ENCODE data around the gene LLGL1. TPM values are rescaled to one million over a fixed set of nuclear protein-coding genes. Genes with fewer than 3 reads are reported as not detected.

Gene LLGL1
- total RNA-seq, 1 experiment from 2014 or later, result 30.2 TPM

GRCh38 chr17:18177722-18178121, 47.7 kb upstream of the LLGL1 start:
- Histone ChIP-seq H3K9me3 (ENCODE audit: low read depth, low read length, poor library complexity, severe bottlenecking) (no peaks in the 10 kb centered on the region), H3K4me1 (ENCODE audit: insufficient read depth, low read length, poor library complexity, severe bottlenecking) (peaks cover 7% of the 10 kb centered on the region), H3K27ac (ENCODE audit: low read depth, low read length, poor library complexity, severe bottlenecking) (no peak overlapping the region), H3K36me3 (ENCODE audit: insufficient read depth, low read length, poor library complexity, severe bottlenecking) (no peaks in the 10 kb centered on the region), H3K27me3 (replicated peaks; ENCODE audit: insufficient read depth, low read depth, low read length, poor library complexity) (no peaks in the 10 kb centered on the region), H3K4me3 (ENCODE audit: low read depth, low read length, poor library complexity, severe bottlenecking) (no peak overlapping the region)
- intact Hi-C loops (cut with micrococcal nuclease; ENCODE audit: unreplicated experiment), result no loop called here
- TF ChIP-seq EZH2 (IDR thresholded peaks at IDR 0.05; ENCODE audit: borderline replicate concordance, low read depth, low read length, poor library complexity, severe bottlenecking) (no peak), CTCF (conservative IDR thresholded peaks at IDR 0.05; ENCODE audit: low read depth, low read length) (no peak)
- ChIA-PET CTCF (no interaction called here), POLR2A (ENCODE audit: low non-redundant PET) (interaction anchor here (0.5 kb wide), 1 partner anchor 66 kb away, joined by 4 read pairs; no protein-coding TSS in a partner anchor)
- DNase-seq (ENCODE audit: low spot score), result no peak
- no TSS peak for BruUV-seq (replicated peaks)

- Histone ChIP-seq H3K4me1 (ENCODE audit: insufficient read depth, low read length, poor library complexity, severe bottlenecking) (peaks cover 7% of the 10 kb centered on the region), H3K9me3 (ENCODE audit: low read depth, low read length, poor library complexity, severe bottlenecking) (no peaks in the 10 kb centered on the region), H3K4me3 (ENCODE audit: low read depth, low read length, poor library complexity, severe bottlenecking) (no peak overlapping the region), H3K27ac (ENCODE audit: low read depth, low read length, poor library complexity, severe bottlenecking) (no peak overlapping the region), H3K27me3 (replicated peaks; ENCODE audit: insufficient read depth, low read depth, low read length, poor library complexity) (no peaks in the 10 kb centered on the region), H3K36me3 (ENCODE audit: insufficient read depth, low read length, poor library complexity, severe bottlenecking) (no peaks in the 10 kb centered on the region)
- DNase-seq (ENCODE audit: low spot score), result no peak
- intact Hi-C loops (cut with micrococcal nuclease; ENCODE audit: unreplicated experiment), result no loop called here
- ChIA-PET POLR2A (ENCODE audit: low non-redundant PET) (no interaction called here), CTCF (no interaction called here)
- no TSS peak for BruUV-seq (replicated peaks)
- no peak for TF ChIP-seq EZH2 (IDR thresholded peaks at IDR 0.05; ENCODE audit: borderline replicate concordance, low read depth, low read length, poor library complexity, severe bottlenecking)
- no peak for TF ChIP-seq CTCF (conservative IDR thresholded peaks at IDR 0.05; ENCODE audit: low read depth, low read length)
Observed at GRCh38 chr17:18179196-18179595, 46.2 kb upstream of the LLGL1 start.

GRCh38 chr17:18179804-18180203, 45.6 kb upstream of the LLGL1 start:
- Histone ChIP-seq H3K4me3 (ENCODE audit: low read depth, low read length, poor library complexity, severe bottlenecking) (no peak overlapping the region), H3K9me3 (ENCODE audit: low read depth, low read length, poor library complexity, severe bottlenecking) (no peaks in the 10 kb centered on the region), H3K36me3 (ENCODE audit: insufficient read depth, low read length, poor library complexity, severe bottlenecking) (no peaks in the 10 kb centered on the region), H3K4me1 (ENCODE audit: insufficient read depth, low read length, poor library complexity, severe bottlenecking) (peaks cover 7% of the 10 kb centered on the region), H3K27me3 (replicated peaks; ENCODE audit: insufficient read depth, low read depth, low read length, poor library complexity) (no peaks in the 10 kb centered on the region), H3K27ac (ENCODE audit: low read depth, low read length, poor library complexity, severe bottlenecking) (no peak overlapping the region)
- intact Hi-C loops (cut with micrococcal nuclease; ENCODE audit: unreplicated experiment), result loop anchor here (5.0 kb wide), 1 partner anchor 182 kb away; the partner anchor contains the start of gene SHMT1
- POLR2A ChIA-PET (ENCODE audit: low non-redundant PET), result no interaction called here
- no peak for DNase-seq (ENCODE audit: low spot score)
- CTCF ChIA-PET, result no interaction called here
- no TSS peak for BruUV-seq (replicated peaks)
- no peak for TF ChIP-seq EZH2 (IDR thresholded peaks at IDR 0.05; ENCODE audit: borderline replicate concordance, low read depth, low read length, poor library complexity, severe bottlenecking)
- no peak for TF ChIP-seq CTCF (conservative IDR thresholded peaks at IDR 0.05; ENCODE audit: low read depth, low read length)
